Measurements from ENCODE around the gene B4GAT1. TPM values are rescaled to one million over a fixed set of nuclear protein-coding genes. Genes with fewer than 3 reads are reported as not detected.

The B4GAT1 gene
- total RNA-seq, 1 experiment from 2014 or later = 22.8 TPM

DNA sequence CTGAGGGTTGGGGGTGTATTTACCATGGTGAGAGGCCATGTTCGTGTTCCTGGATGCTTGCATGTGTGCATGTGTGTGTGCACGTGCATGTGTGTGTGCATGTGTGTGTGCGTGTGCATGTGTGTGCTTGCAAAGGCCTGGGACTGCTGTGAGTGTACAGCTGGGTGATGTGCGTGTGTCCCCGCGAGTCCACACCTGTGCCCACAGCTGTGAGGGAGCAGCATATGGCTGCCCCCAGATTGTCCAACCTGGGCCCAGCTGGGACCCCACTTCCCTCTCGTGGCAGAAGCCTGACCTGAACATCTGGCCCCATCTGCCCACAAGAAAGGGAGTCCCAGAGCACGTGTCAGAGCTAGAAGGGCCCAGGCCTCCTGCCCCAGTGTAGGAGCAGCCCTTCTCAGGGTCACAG is 22.2 kb downstream of the B4GAT1 start:
- Histone ChIP-seq H4K20me1 (ENCODE audit: insufficient read depth) (no peaks in the 10 kb centered on the region), H3K36me3 (ENCODE audit: low read depth) (no peaks in the 10 kb centered on the region), H3K4me1 (replicated peaks; ENCODE audit: insufficient read depth) (peaks cover 34% of the 10 kb centered on the region), H3K79me2 (ENCODE audit: low read depth) (no peaks in the 10 kb centered on the region), H3K9me2 (ENCODE audit: insufficient read depth) (no peaks in the 10 kb centered on the region), H3F3A (ENCODE audit: insufficient read depth, low read depth) (peaks cover 4% of the 10 kb centered on the region; the same call in 1 of the 2 replicates), H3K27me3 (ENCODE audit: insufficient read depth, low read depth) (0 out of 2 replicates have a peak, but pooled peaks cover 7% of the 10 kb centered on the region), H3K4me3 (no peak overlapping the region), H3K9me3 (ENCODE audit: insufficient read depth, low read depth) (peaks cover under 1% of the 10 kb centered on the region; the same call in 1 of the 2 replicates), H2AFZ (no peak overlapping the region), H3K27ac (no peak overlapping the region), H3K4me2 (no peak overlapping the region)
- ChIA-PET CTCF (interaction anchor here (0.6 kb wide), 1 partner anchor 38 kb away, joined by 4 read pairs; no protein-coding TSS in a partner anchor), POLR2A (ENCODE audit: unreplicated experiment) (no interaction called here)
- no TSS peak for BruUV-seq (replicated peaks)
- intact Hi-C loops (cut with micrococcal nuclease; ENCODE audit: unreplicated experiment) = no loop called here
- TF ChIP-seq, protein P1, sequence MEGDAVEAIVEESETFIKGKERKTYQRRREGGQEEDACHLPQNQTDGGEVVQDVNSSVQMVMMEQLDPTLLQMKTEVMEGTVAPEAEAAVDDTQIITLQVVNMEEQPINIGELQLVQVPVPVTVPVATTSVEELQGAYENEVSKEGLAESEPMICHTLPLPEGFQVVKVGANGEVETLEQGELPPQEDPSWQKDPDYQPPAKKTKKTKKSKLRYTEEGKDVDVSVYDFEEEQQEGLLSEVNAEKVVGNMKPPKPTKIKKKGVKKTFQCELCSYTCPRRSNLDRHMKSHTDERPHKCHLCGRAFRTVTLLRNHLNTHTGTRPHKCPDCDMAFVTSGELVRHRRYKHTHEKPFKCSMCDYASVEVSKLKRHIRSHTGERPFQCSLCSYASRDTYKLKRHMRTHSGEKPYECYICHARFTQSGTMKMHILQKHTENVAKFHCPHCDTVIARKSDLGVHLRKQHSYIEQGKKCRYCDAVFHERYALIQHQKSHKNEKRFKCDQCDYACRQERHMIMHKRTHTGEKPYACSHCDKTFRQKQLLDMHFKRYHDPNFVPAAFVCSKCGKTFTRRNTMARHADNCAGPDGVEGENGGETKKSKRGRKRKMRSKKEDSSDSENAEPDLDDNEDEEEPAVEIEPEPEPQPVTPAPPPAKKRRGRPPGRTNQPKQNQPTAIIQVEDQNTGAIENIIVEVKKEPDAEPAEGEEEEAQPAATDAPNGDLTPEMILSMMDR (conservative IDR thresholded peaks at IDR 0.05) = no peak
- no peak for TF ChIP-seq EZH2 (IDR thresholded peaks at IDR 0.05; ENCODE audit: low read depth)
- no peak for DNase-seq

DNA sequence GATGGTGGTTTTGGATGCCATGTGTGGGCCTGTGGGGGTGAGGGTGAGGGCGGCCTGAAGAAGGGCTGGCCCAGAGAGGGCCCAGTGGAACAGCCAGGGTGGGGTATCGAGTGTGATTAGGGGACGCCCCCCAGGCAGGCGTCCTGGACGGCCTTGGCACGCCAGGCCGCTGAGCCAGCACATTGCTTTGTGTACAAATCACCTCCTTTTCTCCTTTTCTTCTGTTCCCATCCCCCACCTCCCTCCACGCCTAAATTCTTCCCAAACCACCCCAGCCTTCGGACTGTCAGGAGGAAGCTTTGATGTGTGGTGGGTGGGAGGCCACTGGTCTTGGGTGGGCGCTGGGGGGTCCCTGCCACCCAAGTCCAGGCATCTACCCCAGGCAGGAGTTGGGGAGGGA is 22.8 kb downstream of the B4GAT1 start:
- TF ChIP-seq EZH2 (IDR thresholded peaks at IDR 0.05; ENCODE audit: low read depth) = no peak
- TF ChIP-seq, protein P1 (conservative IDR thresholded peaks at IDR 0.05) = no peak

DNA sequence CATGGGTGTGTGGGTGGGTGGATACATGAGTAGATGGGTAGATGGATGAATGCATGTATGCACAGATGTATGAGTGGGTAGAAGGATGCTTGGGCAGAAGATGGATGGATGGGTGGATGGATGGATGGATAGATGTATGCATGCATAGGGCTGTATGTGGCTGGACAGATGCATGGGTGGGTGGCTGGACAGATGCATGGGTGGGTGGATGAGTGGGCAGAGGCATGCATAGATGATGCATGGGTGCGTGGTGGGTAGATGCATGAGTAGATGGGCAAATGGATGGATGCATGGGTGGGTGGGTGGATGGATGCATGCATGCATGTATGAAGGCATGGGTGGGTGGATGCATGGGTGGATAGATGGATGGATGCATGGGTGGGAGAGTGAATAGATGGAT is 23.7 kb downstream of the B4GAT1 start:
- no peak for DNase-seq
- intact Hi-C loops (cut with micrococcal nuclease; ENCODE audit: unreplicated experiment) = no loop called here
- Histone ChIP-seq H3K79me2 (ENCODE audit: low read depth) (no peaks in the 10 kb centered on the region), H4K20me1 (ENCODE audit: insufficient read depth) (no peaks in the 10 kb centered on the region), H3K36me3 (ENCODE audit: low read depth) (no peaks in the 10 kb centered on the region), H2AFZ (no peak overlapping the region), H3F3A (ENCODE audit: insufficient read depth, low read depth) (peaks cover 3% of the 10 kb centered on the region; the same call in 1 of the 2 replicates), H3K4me1 (replicated peaks; ENCODE audit: insufficient read depth) (peaks cover 34% of the 10 kb centered on the region), H3K4me3 (no peak overlapping the region), H3K27ac (no peak overlapping the region), H3K9me3 (ENCODE audit: insufficient read depth, low read depth) (peaks cover 13% of the 10 kb centered on the region; the same call in 1 of the 2 replicates), H3K9me2 (ENCODE audit: insufficient read depth) (no peaks in the 10 kb centered on the region), H3K4me2 (no peak overlapping the region), H3K27me3 (ENCODE audit: insufficient read depth, low read depth) (peaks cover 8% of the 10 kb centered on the region; the same call in 1 of the 2 replicates)
- no TSS peak for BruUV-seq (replicated peaks)
- POLR2A ChIA-PET (ENCODE audit: unreplicated experiment) = no interaction called here
- CTCF ChIA-PET = no interaction called here
- TF ChIP-seq EZH2 (IDR thresholded peaks at IDR 0.05; ENCODE audit: low read depth) = no peak
- TF ChIP-seq, protein P1 (conservative IDR thresholded peaks at IDR 0.05) = no peak

More for the DNA sequence above, 22.8 kb downstream of the B4GAT1 start:
- Histone ChIP-seq H3K4me1 (replicated peaks; ENCODE audit: insufficient read depth) (peaks cover 34% of the 10 kb centered on the region), H3K9me3 (ENCODE audit: insufficient read depth, low read depth) (peaks cover 7% of the 10 kb centered on the region; the same call in 1 of the 2 replicates), H3K27me3 (ENCODE audit: insufficient read depth, low read depth) (0 out of 2 replicates have a peak, but pooled peaks cover 8% of the 10 kb centered on the region), H3K4me2 (no peak overlapping the region), H3K4me3 (no peak overlapping the region), H3K9me2 (ENCODE audit: insufficient read depth) (no peaks in the 10 kb centered on the region), H3K27ac (no peak overlapping the region), H3K79me2 (ENCODE audit: low read depth) (no peaks in the 10 kb centered on the region), H3K36me3 (ENCODE audit: low read depth) (no peaks in the 10 kb centered on the region), H4K20me1 (ENCODE audit: insufficient read depth) (no peaks in the 10 kb centered on the region), H3F3A (ENCODE audit: insufficient read depth, low read depth) (peaks cover 3% of the 10 kb centered on the region; the same call in 1 of the 2 replicates), H2AFZ (no peak overlapping the region)
- intact Hi-C loops (cut with micrococcal nuclease; ENCODE audit: unreplicated experiment) = no loop called here
- ChIA-PET CTCF (interaction anchor here (0.5 kb wide), 1 partner anchor 154 kb away, joined by 3 read pairs; no protein-coding TSS in a partner anchor), POLR2A (ENCODE audit: unreplicated experiment) (no interaction called here)
- no peak for DNase-seq
- no TSS peak for BruUV-seq (replicated peaks)
